Mesenchymal stem cell (in vitro differentiated cells and primary cell): ENCODE data around the gene BSND.

Source experiments
- DNase-seq: peaks from one replicate; pipeline ENCODE4 v3.0.0-alpha.2; 2013
- H2AFZ ChIP-seq: one replicate; pipeline ENCODE4 v1.6.1; 2013; ENCODE audit warnings: low read depth, mild to moderate bottlenecking, control low read depth, inconsistent platforms, low read length, moderate library complexity
- H2AK5ac ChIP-seq: 2 replicates; pipeline ENCODE4 v1.6.1; 2013; ENCODE audit warnings: low read length, moderate library complexity, mild to moderate bottlenecking, inconsistent platforms; ENCODE audit not compliant: severe bottlenecking
- H2BK120ac ChIP-seq: one replicate; pipeline ENCODE4 v1.6.1; 2013; ENCODE audit warnings: low read depth, mild to moderate bottlenecking, inconsistent platforms, low read length, moderate library complexity
- H2BK12ac ChIP-seq, 2 experiments: one replicate each; pipeline ENCODE4 v1.6.1; 2013; ENCODE audit warnings: inconsistent platforms in 2 of 2, low read length in 2 of 2, mild to moderate bottlenecking in 2 of 2, moderate library complexity in 2 of 2, control low read depth in 1 of 2
- H2BK15ac ChIP-seq: one replicate; pipeline ENCODE4 v1.6.1; 2013; ENCODE audit warnings: mild to moderate bottlenecking, low read depth, inconsistent platforms; ENCODE audit not compliant: poor library complexity, severe bottlenecking
- H2BK5ac ChIP-seq: 2 replicates; pipeline ENCODE4 v1.6.1; 2013; ENCODE audit warnings: low read depth, mild to moderate bottlenecking, low read length, control low read depth, inconsistent platforms; ENCODE audit not compliant: poor library complexity, severe bottlenecking
- H3K14ac ChIP-seq, 2 experiments: one replicate each; pipeline ENCODE4 v1.6.1; 2013; ENCODE audit warnings: inconsistent platforms in 2 of 2, low read length in 2 of 2, control low read depth in 1 of 2, mild to moderate bottlenecking in 1 of 2, moderate library complexity in 1 of 2
- H3K18ac ChIP-seq, 2 experiments: one replicate each; pipeline ENCODE4 v1.6.1; 2013; ENCODE audit warnings: inconsistent platforms in 2 of 2, low read length in 2 of 2, control low read depth in 1 of 2, low read depth in 1 of 2, mild to moderate bottlenecking in 1 of 2
- H3K23ac ChIP-seq, 2 experiments: one replicate each; pipeline ENCODE4 v1.6.1; 2013; ENCODE audit warnings: inconsistent platforms in 2 of 2, low read length in 2 of 2, mild to moderate bottlenecking in 2 of 2, moderate library complexity in 2 of 2, control low read depth in 1 of 2
- H3K27ac ChIP-seq: 2 replicates; pipeline ENCODE4 v1.5.1; 2013; ENCODE audit warnings: mild to moderate bottlenecking, moderate library complexity, low read length, control low read depth, inconsistent platforms; ENCODE audit not compliant: poor library complexity, severe bottlenecking
- H3K27me3 ChIP-seq, 2 experiments: 2 replicates each; pipeline versions ENCODE4 v1.6.1 to v1.7.0; 2013; ENCODE audit warnings: low read length in 2 of 2, mild to moderate bottlenecking in 2 of 2, moderate library complexity in 2 of 2, control low read depth in 1 of 2, inconsistent platforms in 1 of 2; ENCODE audit not compliant: control insufficient read depth in 1 of 2, insufficient read depth in 1 of 2
- H3K36me3 ChIP-seq, 2 experiments: 2 replicates each; pipeline versions ENCODE4 v1.6.1 to v1.7.0; 2013; ENCODE audit warnings: low read length in 2 of 2, control low read depth in 1 of 2, inconsistent platforms in 1 of 2, low read depth in 1 of 2, mild to moderate bottlenecking in 1 of 2; ENCODE audit not compliant: insufficient read depth in 2 of 2, control insufficient read depth in 1 of 2
- H3K4ac ChIP-seq, 2 experiments: one replicate each; pipeline ENCODE4 v1.6.1; 2013; ENCODE audit warnings: inconsistent platforms in 2 of 2, low read length in 2 of 2, mild to moderate bottlenecking in 2 of 2, moderate library complexity in 2 of 2, control low read depth in 1 of 2, low read depth in 1 of 2
- H3K4me1 ChIP-seq: 2 replicates; pipeline ENCODE4 v1.6.1; 2013; ENCODE audit warnings: low read depth, low read length, control low read depth; ENCODE audit not compliant: control insufficient read depth, insufficient read depth
- H3K4me2 ChIP-seq: 2 replicates; pipeline ENCODE4 v1.6.1; 2013; ENCODE audit warnings: low read length, mild to moderate bottlenecking, inconsistent platforms; ENCODE audit not compliant: poor library complexity, severe bottlenecking
- H3K4me3 ChIP-seq, 2 experiments: 2 replicates each; pipeline versions ENCODE4 v1.5.1 to v1.7.0; 2013; ENCODE audit warnings: low read length in 2 of 2, mild to moderate bottlenecking in 2 of 2, control low read depth in 1 of 2, low read depth in 1 of 2; ENCODE audit not compliant: insufficient read depth in 1 of 2
- H3K79me1 ChIP-seq: replicated peaks from 2 replicates; pipeline ENCODE4 v1.6.1; 2013; ENCODE audit warnings: mild to moderate bottlenecking, control low read depth, low read length, inconsistent platforms; ENCODE audit not compliant: poor library complexity, severe bottlenecking
- H3K9ac ChIP-seq: 2 replicates; pipeline ENCODE4 v1.7.0; 2013; ENCODE audit warnings: mild to moderate bottlenecking, low read length, moderate library complexity
- H3K9me3 ChIP-seq: 2 replicates; pipeline ENCODE4 v1.7.0; 2013; ENCODE audit warnings: mild to moderate bottlenecking, low read length; ENCODE audit not compliant: control insufficient read depth
- H4K8ac ChIP-seq: one replicate; pipeline ENCODE4 v1.6.1; 2013; ENCODE audit warnings: inconsistent platforms, mild to moderate bottlenecking, low read length, moderate library complexity
- H4K91ac ChIP-seq: one replicate; pipeline ENCODE4 v1.6.1; 2013; ENCODE audit warnings: mild to moderate bottlenecking, low read length, inconsistent platforms
- WGBS: methylation state at CpG from one replicate; pipeline ENCODE4 v1.1.7; 2013; ENCODE audit warnings: mixed read lengths; 5-methylcytosine and 5-hydroxymethylcytosine counted together

BSND gene

DNA sequence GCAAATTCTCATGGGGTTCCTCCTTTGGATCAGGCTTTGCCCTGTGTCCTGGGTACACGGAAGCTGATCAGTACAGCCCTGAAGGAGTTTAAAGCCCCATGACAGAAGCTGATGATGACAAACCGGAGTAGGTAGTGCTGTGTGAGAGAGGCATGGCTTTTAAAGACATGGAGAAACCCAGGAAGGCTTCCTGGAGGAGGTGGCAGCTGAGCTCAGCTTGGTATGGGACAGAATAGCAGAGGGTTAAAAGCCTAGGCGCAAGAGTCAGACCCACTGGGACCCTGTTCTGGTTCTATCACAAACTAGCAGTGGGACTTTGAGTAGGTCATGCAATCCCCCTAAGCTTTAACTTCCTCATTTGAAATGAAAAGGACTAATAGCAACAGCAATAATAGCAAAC lies 12.2 kb upstream of the BSND start:
- no peak overlapping the region for H2AK5ac ChIP-seq
- WGBS = 91% methylated on average over 3 of the region's 3 CpGs

DNA sequence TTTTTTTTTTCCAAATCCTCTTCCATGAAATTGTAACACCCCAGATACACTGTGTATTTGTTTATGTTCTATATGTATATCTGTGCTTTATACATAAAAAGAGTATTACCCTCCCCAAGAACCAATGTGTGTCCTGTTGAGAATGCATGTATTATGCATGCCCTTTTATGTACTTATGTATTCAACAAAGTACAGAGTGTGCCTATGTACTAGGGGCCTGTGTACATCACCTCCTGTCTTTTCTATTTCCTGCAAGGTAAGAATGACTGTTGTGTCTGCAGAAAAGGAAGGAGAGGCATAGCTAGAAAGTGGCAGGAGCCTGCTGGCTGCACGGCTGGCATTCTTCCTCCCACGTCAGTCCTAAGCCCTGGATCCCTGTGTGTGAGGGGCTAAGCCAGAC lies 11.3 kb upstream of the BSND start:
- WGBS = 64% methylated on average over 2 of the region's 2 CpGs

More for the DNA sequence above, 12.2 kb upstream of the BSND start:
- H3K36me3 ChIP-seq = peaks cover 0 to 4% of the 10 kb centered on the region in 2 experiments
- H3K79me1 ChIP-seq = no peaks in the 10 kb centered on the region
- H2BK12ac ChIP-seq = no peak overlapping the region
- H4K8ac ChIP-seq = no peak overlapping the region
- no peak overlapping the region for H3K27ac ChIP-seq
- H3K4ac ChIP-seq = no peak overlapping the region
- no peak overlapping the region for H2BK15ac ChIP-seq
- H3K9ac ChIP-seq = no peak overlapping the region
- H3K14ac ChIP-seq = no peak overlapping the region
- no peak overlapping the region for H2AFZ ChIP-seq
- H3K27me3 ChIP-seq = peaks cover 15 to 29% of the 10 kb centered on the region in 2 experiments
- H3K18ac ChIP-seq = no peak overlapping the region
- H3K4me1 ChIP-seq = peaks cover 13% of the 10 kb centered on the region
- H3K23ac ChIP-seq = no peak overlapping the region
- H2BK120ac ChIP-seq = no peak overlapping the region
- no peak overlapping the region for H3K4me3 ChIP-seq
- H4K91ac ChIP-seq = no peak overlapping the region
- no peaks in the 10 kb centered on the region for H3K9me3 ChIP-seq
- H3K4me2 ChIP-seq = no peak overlapping the region
- no peak for DNase-seq
- H2BK5ac ChIP-seq = no peak overlapping the region

DNA sequence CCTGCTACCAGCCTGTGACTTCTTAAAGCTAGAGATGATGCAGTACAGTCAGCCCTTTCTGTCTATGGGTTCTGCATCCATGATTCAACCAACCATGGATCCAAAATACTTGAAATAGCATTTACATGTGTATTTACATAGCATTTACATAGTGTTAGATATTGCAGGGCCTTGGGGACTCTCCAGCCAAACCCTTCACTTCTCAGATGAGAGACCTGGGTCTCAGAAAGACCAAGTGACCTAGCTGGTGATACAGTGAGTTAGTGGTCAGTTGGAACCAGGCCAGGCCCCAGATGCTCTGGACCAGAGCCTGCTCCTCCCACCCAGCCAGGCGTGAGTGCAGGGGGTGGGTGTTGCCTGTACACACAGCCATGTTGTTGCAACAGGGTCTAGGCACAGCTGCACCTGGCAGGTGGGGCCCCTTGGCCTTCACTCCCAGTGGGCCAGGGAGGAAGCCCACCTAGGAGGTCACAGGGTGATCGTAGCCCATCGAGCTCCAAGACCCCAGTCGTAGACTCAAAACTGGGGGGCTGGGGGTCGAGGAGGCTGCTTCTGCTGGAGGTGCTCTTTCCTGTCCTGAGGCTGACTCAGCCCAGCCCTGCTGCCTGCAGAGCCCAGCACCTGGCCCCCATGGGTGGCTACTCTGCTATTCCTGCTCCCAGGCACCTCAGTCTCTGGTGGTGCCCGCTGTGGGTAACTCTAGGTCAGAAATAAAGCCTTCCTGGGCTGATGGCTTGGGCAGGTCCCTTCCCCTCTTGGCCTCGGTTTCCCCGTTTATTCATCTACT lies 10.6 kb upstream of the BSND start:
- H3K9ac ChIP-seq = no peak overlapping the region
- no peak overlapping the region for H3K18ac ChIP-seq
- no peak overlapping the region for H4K91ac ChIP-seq
- no peak overlapping the region for H2BK120ac ChIP-seq
- H3K4me1 ChIP-seq = peaks cover 13% of the 10 kb centered on the region
- no peak overlapping the region for H3K4me2 ChIP-seq
- H3K4me3 ChIP-seq = no peak overlapping the region
- H4K8ac ChIP-seq = no peak overlapping the region
- H3K36me3 ChIP-seq = peaks cover 0 to 4% of the 10 kb centered on the region in 2 experiments
- no peak overlapping the region for H3K27ac ChIP-seq
- no peak overlapping the region for H3K4ac ChIP-seq
- H3K27me3 ChIP-seq = peaks cover 3 to 16% of the 10 kb centered on the region in 2 experiments
- H2BK15ac ChIP-seq = peak overlapping the region; percentile 41
- no peaks in the 10 kb centered on the region for H3K79me1 ChIP-seq
- peak; percentile 14 for DNase-seq
- H3K23ac ChIP-seq = no peak overlapping the region
- H3K9me3 ChIP-seq = no peaks in the 10 kb centered on the region
- no peak overlapping the region for H2BK5ac ChIP-seq
- 88% methylated on average over 8 of the region's 8 CpGs for WGBS
- no peak overlapping the region for H2AFZ ChIP-seq
- peak overlapping the region in 1 of 2 experiments; percentile 2 for H3K14ac ChIP-seq
- peak overlapping the region; percentile 17 for H2AK5ac ChIP-seq
- no peak overlapping the region for H2BK12ac ChIP-seq

More for the DNA sequence above, 11.3 kb upstream of the BSND start:
- Histone ChIP-seq H2BK15ac (no peak overlapping the region), H3K4me3 (no peak overlapping the region), H2BK5ac (no peak overlapping the region), H4K91ac (no peak overlapping the region), H4K8ac (no peak overlapping the region), H3K18ac (no peak overlapping the region), H3K4ac (no peak overlapping the region), H2BK12ac (no peak overlapping the region), H3K4me1 (peaks cover 13% of the 10 kb centered on the region), H3K27me3 (peaks cover 6 to 20% of the 10 kb centered on the region in 2 experiments), H3K79me1 (no peaks in the 10 kb centered on the region), H3K4me2 (no peak overlapping the region), H2AFZ (no peak overlapping the region), H3K9me3 (no peaks in the 10 kb centered on the region), H3K36me3 (peaks cover 0 to 4% of the 10 kb centered on the region in 2 experiments), H2AK5ac (no peak overlapping the region), H3K14ac (no peak overlapping the region), H2BK120ac (no peak overlapping the region), H3K23ac (no peak overlapping the region), H3K9ac (no peak overlapping the region), H3K27ac (no peak overlapping the region)
- DNase-seq = no peak

DNA sequence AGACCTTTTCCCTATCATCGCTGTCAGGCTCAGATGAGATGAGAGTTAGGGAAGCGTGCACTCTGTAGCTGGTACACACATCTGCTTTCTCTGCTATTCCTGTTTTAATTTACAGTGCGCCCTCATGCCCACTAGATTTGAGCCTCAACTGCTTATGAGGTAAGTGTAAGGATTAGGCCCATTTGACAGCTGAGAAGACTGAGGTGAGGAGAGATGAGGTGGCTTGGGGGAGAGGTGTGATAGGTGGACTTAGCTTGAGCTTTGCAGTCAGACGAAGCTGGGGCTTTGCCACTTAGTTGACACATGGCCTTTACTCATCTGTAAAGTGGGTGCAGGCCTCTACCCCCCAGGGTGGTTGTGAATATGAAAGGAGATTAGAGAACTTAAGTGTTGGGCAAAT lies 9.8 kb upstream of the BSND start:
- Histone ChIP-seq H2BK120ac (no peak overlapping the region), H3K27ac (no peak overlapping the region), H3K4me3 (no peak overlapping the region), H2AFZ (no peak overlapping the region), H2AK5ac (peak overlapping the region; percentile 60), H3K9ac (no peak overlapping the region), H3K4me2 (no peak overlapping the region), H4K91ac (no peak overlapping the region), H3K27me3 (peaks cover 0 to 8% of the 10 kb centered on the region in 2 experiments), H2BK15ac (no peak overlapping the region), H3K14ac (no peak overlapping the region), H3K36me3 (peaks cover 0 to 4% of the 10 kb centered on the region in 2 experiments), H3K23ac (no peak overlapping the region), H3K18ac (no peak overlapping the region), H3K79me1 (no peaks in the 10 kb centered on the region), H3K9me3 (no peaks in the 10 kb centered on the region), H3K4me1 (peaks cover 13% of the 10 kb centered on the region), H4K8ac (no peak overlapping the region), H3K4ac (no peak overlapping the region), H2BK5ac (no peak overlapping the region), H2BK12ac (no peak overlapping the region)
- 96% methylated on average over 4 of the region's 4 CpGs for WGBS
- DNase-seq = no peak
